ENCODE results near the gene GABRD.

GABRD gene

GRCh38 chr1:2080140-2080539 lies 61.0 kb downstream of the GABRD start:
- DNase-seq, result no peak

All from CD4-positive, alpha-beta T cell treated with Interleukin-12 subunit alpha and Interleukin-12 subunit beta, for 1 hour (primary cell).